GM21360 (cell line): ENCODE measurements around the gene HIGD1A.

Experiments
- ATAC-seq: cut with Tn5 transposase; IDR thresholded peaks from one replicate; pipeline ENCODE4 v1.9.1; 2021; ENCODE audit warnings: mild to moderate bottlenecking, moderate library complexity; ENCODE audit not compliant: unreplicated experiment

HIGD1A gene

GRCh38 chr3:42762046-42762724 is 42.1 kb downstream of the HIGD1A start:
- ATAC-seq = no peak

DNA sequence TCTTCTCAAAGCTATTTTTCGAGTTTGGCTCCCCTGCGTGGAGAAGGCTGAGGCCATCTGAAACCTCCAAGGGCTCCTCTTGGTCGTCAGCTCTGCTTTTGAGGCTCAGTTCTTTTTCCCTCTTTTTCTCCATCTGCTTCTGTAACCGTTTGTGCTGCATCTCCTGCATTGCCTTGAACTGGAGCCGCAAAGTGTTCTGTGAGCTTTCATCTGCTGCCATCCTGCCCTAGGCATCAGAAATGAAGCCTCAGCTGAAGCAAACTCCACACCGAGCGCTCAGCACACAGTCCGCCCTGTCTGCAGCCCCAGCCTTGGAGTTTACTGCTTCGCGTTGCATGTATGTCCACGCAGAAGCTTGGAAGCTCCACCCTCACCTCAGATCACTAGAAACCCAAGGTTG is 46.2 kb downstream of the HIGD1A start:
- no peak for ATAC-seq

- no peak for ATAC-seq
These were observed 47.5 kb downstream of the HIGD1A start for GRCh38 chr3:42756681-42757213.

DNA sequence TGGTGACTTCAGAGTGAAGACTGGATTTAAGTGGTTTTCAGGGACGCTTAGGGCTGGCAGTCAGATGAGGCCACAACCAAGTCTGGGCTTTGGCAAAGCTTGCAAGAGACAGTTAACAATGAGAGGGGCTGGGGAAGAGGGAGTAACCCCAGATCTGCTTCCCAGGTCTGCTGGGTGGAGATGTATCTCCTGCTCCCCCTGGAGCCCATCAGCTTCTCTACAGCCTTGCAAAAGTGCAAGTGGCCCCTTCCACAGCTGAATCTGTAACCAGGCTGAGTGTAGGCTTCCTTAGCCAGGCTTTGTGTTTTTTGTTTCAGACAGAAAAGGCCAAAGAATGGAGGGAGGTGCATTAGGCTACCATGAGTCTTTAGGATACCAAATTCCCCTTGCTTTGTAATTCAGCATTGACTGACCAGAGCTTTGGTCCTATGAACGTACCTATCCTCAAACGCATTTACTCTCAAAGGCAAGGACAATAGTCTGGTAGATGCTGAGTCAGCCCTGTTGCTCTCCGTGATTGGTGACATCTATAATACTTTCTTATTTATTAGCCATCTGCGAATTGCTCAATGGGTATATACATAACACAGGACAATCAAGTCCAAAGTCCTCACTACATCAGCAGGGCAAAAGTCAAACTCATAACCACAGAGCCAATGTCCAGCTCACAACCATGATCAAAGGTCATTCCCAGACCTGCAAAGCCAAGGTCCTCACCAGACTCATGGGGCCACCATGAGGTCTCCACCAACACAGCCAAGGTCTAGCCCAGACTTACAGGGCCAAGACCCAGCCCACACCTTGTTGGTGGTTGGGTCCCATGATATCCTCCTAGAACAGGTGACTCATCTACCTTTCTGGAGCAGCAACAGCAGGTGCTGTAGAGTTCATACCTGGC is 48.4 kb downstream of the HIGD1A start:
- no peak for ATAC-seq

DNA sequence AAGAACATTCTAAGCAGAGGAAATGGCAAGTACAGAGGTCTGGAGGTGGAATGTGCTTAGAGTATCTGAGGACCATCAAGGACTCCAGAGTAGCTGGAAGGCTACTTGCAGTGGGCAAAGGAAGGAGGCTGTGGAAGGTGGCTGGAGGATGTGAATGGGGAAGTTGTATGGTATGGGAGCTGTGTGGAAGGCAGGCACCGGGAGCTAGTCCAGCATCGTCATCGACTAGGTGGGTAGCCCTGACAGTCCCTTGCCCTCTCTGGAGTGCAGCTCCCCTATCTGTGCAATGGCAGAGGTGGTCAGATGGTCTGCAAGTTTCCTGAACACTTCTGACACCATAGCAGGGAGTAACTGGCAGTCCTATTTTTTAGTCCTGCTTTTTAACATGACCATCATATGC is 50.5 kb downstream of the HIGD1A start:
- ATAC-seq = no peak

GRCh38 chr3:42752961-42753360 is 51.3 kb downstream of the HIGD1A start:
- ATAC-seq = no peak

DNA sequence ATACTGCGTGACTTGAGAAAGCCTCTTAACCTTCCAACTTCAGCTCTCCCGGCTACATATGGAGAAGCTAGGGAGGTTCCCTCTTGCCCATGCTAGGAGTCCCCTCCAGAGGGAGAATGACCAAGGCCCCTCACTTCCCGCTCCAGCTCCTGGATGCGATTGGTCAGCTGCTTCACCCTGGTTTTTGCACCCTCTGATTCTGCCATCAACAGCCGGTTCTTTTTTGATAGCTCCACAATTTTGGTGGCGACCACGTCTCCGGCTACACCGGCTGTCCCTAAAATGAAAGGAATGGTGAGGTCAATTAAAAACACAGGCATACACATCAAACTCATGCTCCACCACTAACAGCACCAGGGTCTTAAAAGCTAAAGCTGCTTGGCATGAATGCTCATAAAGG is 51.8 kb downstream of the HIGD1A start:
- no peak for ATAC-seq

GRCh38 chr3:42751609-42752008 is 52.7 kb downstream of the HIGD1A start:
- no peak for ATAC-seq

DNA sequence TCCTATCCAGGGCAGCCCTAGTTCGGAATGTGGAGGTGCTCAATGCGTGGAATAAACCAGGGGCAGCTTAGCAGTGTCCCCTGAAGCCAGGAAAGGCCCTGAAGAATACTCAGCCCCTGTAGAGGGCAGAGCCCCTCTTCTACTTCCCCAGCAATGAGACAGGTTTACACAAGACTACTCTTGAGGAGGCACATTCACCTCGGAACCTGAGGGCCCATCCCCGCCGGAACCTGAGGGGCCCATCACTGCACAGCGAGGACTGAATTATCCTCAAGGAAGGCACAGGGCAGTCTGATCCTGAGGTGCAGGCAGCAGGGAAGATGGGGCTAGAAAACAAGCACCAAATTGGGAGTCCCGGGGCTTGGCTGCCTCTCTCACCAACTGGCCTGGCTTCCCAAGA is 53.5 kb downstream of the HIGD1A start:
- ATAC-seq = no peak

GRCh38 chr3:42749753-42750231 is 54.5 kb downstream of the HIGD1A start:
- no peak for ATAC-seq

- no peak for ATAC-seq
These were observed 55.1 kb downstream of the HIGD1A start for GRCh38 chr3:42749025-42749752.

DNA sequence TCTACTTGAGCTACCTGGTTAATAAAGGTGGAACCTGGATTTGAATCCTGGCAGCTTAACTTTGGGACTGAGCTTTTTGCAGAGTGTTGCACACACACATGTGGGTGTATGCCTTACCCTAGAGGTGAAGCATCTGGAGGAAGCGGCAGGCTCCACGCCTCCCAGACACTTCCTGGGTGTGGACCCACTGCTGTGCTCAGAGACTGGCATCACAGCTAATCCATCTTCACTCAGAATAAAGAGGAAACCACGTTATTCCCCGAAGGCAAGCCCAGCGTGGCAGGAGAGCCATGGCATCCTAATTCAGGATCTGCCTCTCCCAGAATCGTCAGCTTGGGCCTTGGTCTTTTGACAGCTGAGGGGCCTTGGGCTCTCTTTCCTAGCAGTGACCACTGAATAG is 56.7 kb downstream of the HIGD1A start:
- ATAC-seq = no peak

DNA sequence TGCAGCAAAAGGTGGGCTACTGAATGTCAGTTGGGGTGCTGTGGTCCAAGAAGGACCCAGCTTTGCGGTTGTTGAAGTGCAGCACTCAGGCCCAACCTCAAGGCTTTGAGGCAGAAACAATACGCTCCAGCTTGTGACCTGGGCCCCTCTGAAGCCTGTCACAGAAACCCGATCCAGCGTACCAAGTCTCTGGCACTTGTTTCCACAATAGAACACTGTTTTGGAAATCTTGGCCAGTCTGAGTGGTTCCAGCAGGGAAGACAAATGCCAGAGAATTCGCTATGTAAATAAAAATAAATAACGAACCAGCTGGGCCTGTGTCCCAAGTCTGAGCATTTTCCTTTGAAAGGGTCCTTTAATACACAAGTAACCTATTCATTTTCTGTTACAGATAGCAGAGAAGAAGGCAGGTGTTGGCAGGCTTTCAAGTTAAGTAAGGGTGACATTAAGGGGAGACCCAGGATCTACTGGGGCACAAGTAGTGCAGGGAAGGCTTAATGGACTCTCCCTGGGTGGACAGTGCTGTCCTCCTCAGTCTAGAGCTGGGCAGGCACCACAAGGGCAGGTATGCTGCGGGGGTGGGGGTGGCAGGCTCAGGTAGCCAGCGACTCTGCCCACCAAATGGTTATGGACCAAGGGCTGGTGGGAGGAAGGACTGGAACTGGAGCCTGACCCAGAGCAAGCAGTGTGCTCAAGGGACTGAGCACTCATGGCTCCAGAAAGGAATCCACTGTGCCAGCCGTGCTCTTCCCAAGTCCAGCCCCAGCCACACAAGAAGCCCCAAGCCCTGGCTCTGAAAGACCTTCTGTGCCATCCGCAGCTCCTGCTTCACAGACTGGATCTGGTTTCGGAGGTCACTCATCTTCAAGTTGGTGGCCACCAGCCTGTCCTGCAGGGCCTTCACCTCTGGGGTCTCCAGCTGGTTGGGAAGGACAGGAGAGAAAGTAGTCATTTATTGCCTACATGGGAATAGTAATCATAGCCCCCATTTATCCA is 57.5 kb downstream of the HIGD1A start:
- no peak for ATAC-seq

- ATAC-seq = no peak
These were observed 58.4 kb downstream of the HIGD1A start for GRCh38 chr3:42745776-42746454.

DNA sequence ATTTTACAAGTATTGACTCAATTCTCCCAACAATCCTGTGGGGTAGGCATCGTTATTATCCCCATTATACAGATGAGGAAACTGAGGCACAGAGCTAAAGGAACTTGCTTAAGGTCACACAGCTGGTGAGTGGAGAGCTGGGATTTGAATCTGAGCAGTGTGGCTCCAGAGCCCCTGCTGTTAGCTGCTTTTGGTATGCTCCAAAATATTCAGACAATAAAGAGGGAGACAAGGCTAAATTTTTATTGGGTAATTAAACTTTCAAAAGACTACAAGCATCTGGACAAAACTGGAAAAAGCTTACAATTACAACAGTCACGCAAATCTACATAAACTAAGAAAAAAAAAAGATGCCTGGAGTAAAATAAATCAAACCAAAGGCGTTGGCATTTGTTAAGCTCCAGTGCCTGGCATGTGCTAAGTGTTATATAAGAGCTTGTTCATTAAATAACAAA is 59.0 kb downstream of the HIGD1A start:
- no peak for ATAC-seq

DNA sequence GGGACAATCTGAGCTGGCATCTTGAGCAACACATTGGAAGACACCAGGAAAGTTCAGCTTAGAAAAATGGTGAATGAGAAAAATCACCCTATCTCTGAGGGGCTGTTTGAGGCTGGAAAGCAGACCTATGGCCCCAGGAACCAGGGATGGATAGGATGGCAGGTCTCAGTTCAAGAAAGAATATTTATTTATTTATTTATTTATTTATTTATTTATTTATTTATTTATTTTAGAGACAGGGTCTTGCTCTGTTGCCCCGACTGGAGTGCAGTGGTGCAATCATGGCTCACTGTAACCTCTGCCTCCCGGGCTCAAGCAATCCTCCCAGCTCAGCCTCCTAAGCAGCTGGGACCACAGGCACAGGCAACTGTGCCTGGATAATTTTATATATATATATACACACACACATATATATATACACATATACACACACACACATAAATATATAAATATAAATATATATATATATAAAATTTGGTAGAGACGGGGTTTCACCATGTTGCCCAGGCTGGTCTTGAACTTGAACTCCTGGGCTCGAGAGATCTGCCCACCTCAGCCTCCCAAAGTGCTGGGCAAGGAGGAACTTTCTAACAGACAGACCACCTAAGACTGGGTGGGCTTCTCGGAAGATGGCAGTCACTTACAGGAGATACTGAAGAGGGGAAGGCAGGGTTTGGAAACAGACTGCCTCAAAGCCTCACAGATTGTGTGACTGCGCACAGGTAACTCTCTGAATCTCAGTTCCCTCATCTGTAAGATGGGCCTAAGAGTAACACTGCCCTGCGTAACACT is 60.9 kb downstream of the HIGD1A start:
- no peak for ATAC-seq

- no peak for ATAC-seq
These were observed 61.6 kb downstream of the HIGD1A start for GRCh38 chr3:42742688-42743087.

DNA sequence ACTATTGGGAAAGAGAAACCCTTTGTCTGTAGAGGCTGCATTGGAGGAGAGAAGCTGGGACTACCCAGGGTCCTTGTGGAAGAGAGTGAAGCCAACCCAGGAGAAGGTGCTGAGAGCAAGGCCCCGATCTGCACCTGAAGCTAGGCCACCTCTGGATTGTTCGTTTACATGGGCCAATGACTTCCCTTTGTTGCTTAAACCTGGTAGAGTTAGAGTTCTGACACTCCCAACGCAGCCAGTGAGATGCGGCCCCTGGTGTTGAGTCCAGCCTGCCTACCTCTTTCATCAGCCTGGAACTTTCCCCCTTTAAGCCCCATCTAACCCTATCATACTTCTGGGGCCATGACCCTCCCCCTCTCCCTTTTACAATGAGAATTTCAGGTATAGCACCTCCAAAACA is 62.0 kb downstream of the HIGD1A start:
- ATAC-seq = no peak

- no peak for ATAC-seq
These were observed 62.5 kb downstream of the HIGD1A start for GRCh38 chr3:42741796-42742195.
